ENCODE data around the gene PLXNC1.

GRCh38 chr12:94121886-94122285, 26.5 kb upstream of the PLXNC1 start:
- TF ChIP-seq, protein P1, sequence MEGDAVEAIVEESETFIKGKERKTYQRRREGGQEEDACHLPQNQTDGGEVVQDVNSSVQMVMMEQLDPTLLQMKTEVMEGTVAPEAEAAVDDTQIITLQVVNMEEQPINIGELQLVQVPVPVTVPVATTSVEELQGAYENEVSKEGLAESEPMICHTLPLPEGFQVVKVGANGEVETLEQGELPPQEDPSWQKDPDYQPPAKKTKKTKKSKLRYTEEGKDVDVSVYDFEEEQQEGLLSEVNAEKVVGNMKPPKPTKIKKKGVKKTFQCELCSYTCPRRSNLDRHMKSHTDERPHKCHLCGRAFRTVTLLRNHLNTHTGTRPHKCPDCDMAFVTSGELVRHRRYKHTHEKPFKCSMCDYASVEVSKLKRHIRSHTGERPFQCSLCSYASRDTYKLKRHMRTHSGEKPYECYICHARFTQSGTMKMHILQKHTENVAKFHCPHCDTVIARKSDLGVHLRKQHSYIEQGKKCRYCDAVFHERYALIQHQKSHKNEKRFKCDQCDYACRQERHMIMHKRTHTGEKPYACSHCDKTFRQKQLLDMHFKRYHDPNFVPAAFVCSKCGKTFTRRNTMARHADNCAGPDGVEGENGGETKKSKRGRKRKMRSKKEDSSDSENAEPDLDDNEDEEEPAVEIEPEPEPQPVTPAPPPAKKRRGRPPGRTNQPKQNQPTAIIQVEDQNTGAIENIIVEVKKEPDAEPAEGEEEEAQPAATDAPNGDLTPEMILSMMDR (tag by site-specific recombination; IDR thresholded peaks at IDR 0.05) = no peak
- TF ChIP-seq ZNF362 (tag by site-specific recombination; IDR thresholded peaks at IDR 0.05) (no peak), ZNF768 (tag by site-specific recombination; IDR thresholded peaks at IDR 0.05) (no peak)

All from HEK293 (cell line).